ENCODE data around the gene DENND2C. TPM values are rescaled to one million over a fixed set of nuclear protein-coding genes. Genes with fewer than 3 reads are reported as not detected.
A peak's percentile ranks its signal among the peaks of the same experiment; 100 is the strongest.

Gene DENND2C
- total RNA-seq (1 to 10 TPM; 1.3 to 5.6 TPM), polyA plus RNA-seq (1 to 10 TPM; 1.9 to 4.9 TPM)

- Histone ChIP-seq H3K27ac (ENCODE audit: low read depth in 1 of 2, low read length in 2 of 2) (peak within 1 kb of the TSS; percentile 57 to 82), H3K9ac (ENCODE audit: low read depth in 1 of 2, low read length in 2 of 2) (peak within 1 kb of the TSS; percentile 52 to 64), H3K27me3 (ENCODE audit: control insufficient read depth in 4 of 4, insufficient read depth in 4 of 4, low read length in 3 of 4) (no peaks in the 10 kb centered on the region), H3K4me3 (ENCODE audit: low read depth in 1 of 3, low read length in 3 of 3) (peak within 1 kb of the TSS; percentile 64 to 83 (median 79)), H3K4me1 (ENCODE audit: control insufficient read depth in 4 of 4, insufficient read depth in 4 of 4, low read length in 3 of 4) (peaks cover 3 to 11% (median 9%) of the 10 kb centered on the region in 4 donors), H3K9me3 (ENCODE audit: control insufficient read depth in 4 of 4, low read length in 3 of 4) (no peaks in the 10 kb centered on the region), H3K36me3 (ENCODE audit: control insufficient read depth in 4 of 4, insufficient read depth in 3 of 4, low read depth in 1 of 4, low read length in 3 of 4) (no peaks in the 10 kb centered on the region)
- TF ChIP-seq, protein P1, sequence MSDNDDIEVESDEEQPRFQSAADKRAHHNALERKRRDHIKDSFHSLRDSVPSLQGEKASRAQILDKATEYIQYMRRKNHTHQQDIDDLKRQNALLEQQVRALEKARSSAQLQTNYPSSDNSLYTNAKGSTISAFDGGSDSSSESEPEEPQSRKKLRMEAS (IDR thresholded peaks at IDR 0.05): no peak
- peak; percentile 96 to 98 for TF ChIP-seq EGR1 (IDR thresholded peaks at IDR 0.05; ENCODE audit: low read depth in 2 of 2)
- DNase-seq (ENCODE audit: low spot score): no peak
- WGBS: under 1% methylated on average over 50 of the region's 50 CpGs
These were observed at the start of gene DENND2C for GRCh38 chr1:114669562-114670082. Gene DENND2C, minus strand, starts transcription at chr1:114670049. Its CDS starts 44,065 bp downstream, at chr1:114625984.

DNA sequence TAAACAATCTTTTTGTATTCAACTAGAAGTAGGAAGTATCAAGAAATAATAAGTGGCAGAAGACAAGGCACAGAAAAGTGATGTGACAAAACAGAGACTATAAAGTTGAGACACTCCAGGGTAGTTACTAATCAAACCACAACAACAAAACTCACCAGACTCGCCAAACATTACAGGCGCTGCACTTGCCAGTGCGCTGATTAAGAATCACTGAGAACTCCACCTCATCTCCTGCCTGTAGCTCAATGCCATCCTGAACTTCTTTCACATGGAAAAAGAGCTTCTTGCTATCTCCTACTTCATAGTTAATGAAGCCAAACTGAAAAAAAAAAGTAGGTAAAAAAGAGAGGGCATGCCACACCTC lies 49.6 kb upstream of the DENND2C start:
- Histone ChIP-seq H3K36me3 (ENCODE audit: control insufficient read depth in 4 of 4, insufficient read depth in 3 of 4, low read depth in 1 of 4, low read length in 3 of 4) (peaks cover 8 to 48% (median 30%) of the 10 kb centered on the region in 4 donors), H3K9ac (ENCODE audit: low read depth in 1 of 2, low read length in 2 of 2) (no peak overlapping the region), H3K4me1 (ENCODE audit: control insufficient read depth in 4 of 4, insufficient read depth in 4 of 4, low read length in 3 of 4) (peaks cover 11 to 59% (median 42%) of the 10 kb centered on the region in 4 donors), H3K4me3 (ENCODE audit: low read depth in 1 of 3, low read length in 3 of 3) (no peak overlapping the region), H3K9me3 (ENCODE audit: control insufficient read depth in 4 of 4, low read length in 3 of 4) (no peaks in the 10 kb centered on the region), H3K27me3 (ENCODE audit: control insufficient read depth in 4 of 4, insufficient read depth in 4 of 4, low read length in 3 of 4) (no peaks in the 10 kb centered on the region), H3K27ac (ENCODE audit: low read depth in 1 of 2, low read length in 2 of 2) (no peak overlapping the region)
- 67% methylated on average over 3 of the region's 3 CpGs for WGBS
- no peak for DNase-seq (ENCODE audit: low spot score)
- TF ChIP-seq SP1 (IDR thresholded peaks at IDR 0.05) (no peak), RXRA (IDR thresholded peaks at IDR 0.05) (no peak), FOXA1 (IDR thresholded peaks at IDR 0.05) (no peak), TAF1 (conservative IDR thresholded peaks at IDR 0.05) (no peak), JUND (IDR thresholded peaks at IDR 0.05) (no peak), YY1 (IDR thresholded peaks at IDR 0.05) (no peak), RAD21 (IDR thresholded peaks at IDR 0.05) (no peak), NR2F2 (IDR thresholded peaks at IDR 0.05) (no peak), EGR1 (IDR thresholded peaks at IDR 0.05; ENCODE audit: low read depth in 2 of 2) (no peak), HNF4A (conservative IDR thresholded peaks at IDR 0.05) (no peak), FOXA2 (IDR thresholded peaks at IDR 0.05) (no peak), HNF4G (IDR thresholded peaks at IDR 0.05) (no peak), GABPA (IDR thresholded peaks at IDR 0.05 in 1 of 2, conservative IDR thresholded peaks at IDR 0.05 in 1 of 2) (no peak)
- TF ChIP-seq, protein P2, sequence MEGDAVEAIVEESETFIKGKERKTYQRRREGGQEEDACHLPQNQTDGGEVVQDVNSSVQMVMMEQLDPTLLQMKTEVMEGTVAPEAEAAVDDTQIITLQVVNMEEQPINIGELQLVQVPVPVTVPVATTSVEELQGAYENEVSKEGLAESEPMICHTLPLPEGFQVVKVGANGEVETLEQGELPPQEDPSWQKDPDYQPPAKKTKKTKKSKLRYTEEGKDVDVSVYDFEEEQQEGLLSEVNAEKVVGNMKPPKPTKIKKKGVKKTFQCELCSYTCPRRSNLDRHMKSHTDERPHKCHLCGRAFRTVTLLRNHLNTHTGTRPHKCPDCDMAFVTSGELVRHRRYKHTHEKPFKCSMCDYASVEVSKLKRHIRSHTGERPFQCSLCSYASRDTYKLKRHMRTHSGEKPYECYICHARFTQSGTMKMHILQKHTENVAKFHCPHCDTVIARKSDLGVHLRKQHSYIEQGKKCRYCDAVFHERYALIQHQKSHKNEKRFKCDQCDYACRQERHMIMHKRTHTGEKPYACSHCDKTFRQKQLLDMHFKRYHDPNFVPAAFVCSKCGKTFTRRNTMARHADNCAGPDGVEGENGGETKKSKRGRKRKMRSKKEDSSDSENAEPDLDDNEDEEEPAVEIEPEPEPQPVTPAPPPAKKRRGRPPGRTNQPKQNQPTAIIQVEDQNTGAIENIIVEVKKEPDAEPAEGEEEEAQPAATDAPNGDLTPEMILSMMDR (IDR thresholded peaks at IDR 0.05; ENCODE audit: low read depth, low read length, missing input control): no peak
- TF ChIP-seq, protein P3, sequence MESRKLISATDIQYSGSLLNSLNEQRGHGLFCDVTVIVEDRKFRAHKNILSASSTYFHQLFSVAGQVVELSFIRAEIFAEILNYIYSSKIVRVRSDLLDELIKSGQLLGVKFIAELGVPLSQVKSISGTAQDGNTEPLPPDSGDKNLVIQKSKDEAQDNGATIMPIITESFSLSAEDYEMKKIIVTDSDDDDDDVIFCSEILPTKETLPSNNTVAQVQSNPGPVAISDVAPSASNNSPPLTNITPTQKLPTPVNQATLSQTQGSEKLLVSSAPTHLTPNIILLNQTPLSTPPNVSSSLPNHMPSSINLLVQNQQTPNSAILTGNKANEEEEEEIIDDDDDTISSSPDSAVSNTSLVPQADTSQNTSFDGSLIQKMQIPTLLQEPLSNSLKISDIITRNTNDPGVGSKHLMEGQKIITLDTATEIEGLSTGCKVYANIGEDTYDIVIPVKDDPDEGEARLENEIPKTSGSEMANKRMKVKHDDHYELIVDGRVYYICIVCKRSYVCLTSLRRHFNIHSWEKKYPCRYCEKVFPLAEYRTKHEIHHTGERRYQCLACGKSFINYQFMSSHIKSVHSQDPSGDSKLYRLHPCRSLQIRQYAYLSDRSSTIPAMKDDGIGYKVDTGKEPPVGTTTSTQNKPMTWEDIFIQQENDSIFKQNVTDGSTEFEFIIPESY (IDR thresholded peaks at IDR 0.05): no peak
- TF ChIP-seq, protein P4, sequence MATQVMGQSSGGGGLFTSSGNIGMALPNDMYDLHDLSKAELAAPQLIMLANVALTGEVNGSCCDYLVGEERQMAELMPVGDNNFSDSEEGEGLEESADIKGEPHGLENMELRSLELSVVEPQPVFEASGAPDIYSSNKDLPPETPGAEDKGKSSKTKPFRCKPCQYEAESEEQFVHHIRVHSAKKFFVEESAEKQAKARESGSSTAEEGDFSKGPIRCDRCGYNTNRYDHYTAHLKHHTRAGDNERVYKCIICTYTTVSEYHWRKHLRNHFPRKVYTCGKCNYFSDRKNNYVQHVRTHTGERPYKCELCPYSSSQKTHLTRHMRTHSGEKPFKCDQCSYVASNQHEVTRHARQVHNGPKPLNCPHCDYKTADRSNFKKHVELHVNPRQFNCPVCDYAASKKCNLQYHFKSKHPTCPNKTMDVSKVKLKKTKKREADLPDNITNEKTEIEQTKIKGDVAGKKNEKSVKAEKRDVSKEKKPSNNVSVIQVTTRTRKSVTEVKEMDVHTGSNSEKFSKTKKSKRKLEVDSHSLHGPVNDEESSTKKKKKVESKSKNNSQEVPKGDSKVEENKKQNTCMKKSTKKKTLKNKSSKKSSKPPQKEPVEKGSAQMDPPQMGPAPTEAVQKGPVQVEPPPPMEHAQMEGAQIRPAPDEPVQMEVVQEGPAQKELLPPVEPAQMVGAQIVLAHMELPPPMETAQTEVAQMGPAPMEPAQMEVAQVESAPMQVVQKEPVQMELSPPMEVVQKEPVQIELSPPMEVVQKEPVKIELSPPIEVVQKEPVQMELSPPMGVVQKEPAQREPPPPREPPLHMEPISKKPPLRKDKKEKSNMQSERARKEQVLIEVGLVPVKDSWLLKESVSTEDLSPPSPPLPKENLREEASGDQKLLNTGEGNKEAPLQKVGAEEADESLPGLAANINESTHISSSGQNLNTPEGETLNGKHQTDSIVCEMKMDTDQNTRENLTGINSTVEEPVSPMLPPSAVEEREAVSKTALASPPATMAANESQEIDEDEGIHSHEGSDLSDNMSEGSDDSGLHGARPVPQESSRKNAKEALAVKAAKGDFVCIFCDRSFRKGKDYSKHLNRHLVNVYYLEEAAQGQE (IDR thresholded peaks at IDR 0.05): no peak
- TF ChIP-seq, protein P1 (IDR thresholded peaks at IDR 0.05): no peak
- TF ChIP-seq, protein P5, sequence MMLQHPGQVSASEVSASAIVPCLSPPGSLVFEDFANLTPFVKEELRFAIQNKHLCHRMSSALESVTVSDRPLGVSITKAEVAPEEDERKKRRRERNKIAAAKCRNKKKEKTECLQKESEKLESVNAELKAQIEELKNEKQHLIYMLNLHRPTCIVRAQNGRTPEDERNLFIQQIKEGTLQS (IDR thresholded peaks at IDR 0.05): no peak

All from liver (tissue), 9 donors.